B cell (primary cell): ENCODE measurements around the gene DGKQ. TPM values are rescaled to one million over a fixed set of nuclear protein-coding genes. Genes with fewer than 3 reads are reported as not detected.
A peak's percentile ranks its signal among the peaks of the same experiment; 100 is the strongest.

ENCODE experiments used
- ATAC-seq: fragments of 200-7000 bp; cut with Tn5 transposase; one replicate; pipeline ENCODE4 v1.10.0; 2021; ENCODE audit warnings: low read depth, mild to moderate bottlenecking, moderate number of reproducible peaks, moderate library complexity
- CTCF ChIA-PET: fragments of 350-600 bp; sonication (Branson Sonifier 250); formaldehyde crosslinking; loops from one replicate; lab custom pipeline; 2021; ENCODE audit warnings: antibody characterized with exemption, inconsistent platforms; lab: Charles Lee
- POLR2A ChIA-PET: fragments of 350-600 bp; sonication (Branson Sonifier 250); formaldehyde crosslinking; loops from one replicate; lab custom pipeline; 2021; ENCODE audit warnings: antibody characterized with exemption; lab: Charles Lee
- DNase-seq: peaks from one replicate; pipeline ENCODE4 v3.0.0; 2013
- H2AFZ ChIP-seq: 2 replicates; pipeline ENCODE4 v1.6.1; 2012; ENCODE audit warnings: mild to moderate bottlenecking, low read depth, low read length; ENCODE audit not compliant: insufficient read depth, poor library complexity, severe bottlenecking
- H3K27ac ChIP-seq, 2 donors: 1 replicate in 1 of 2; 2 replicates in 1 of 2; pipeline ENCODE4 v1.5.1; 2012 to 2013; ENCODE audit warnings: low read length in 2 of 2, mild to moderate bottlenecking in 2 of 2, moderate library complexity in 1 of 2
- H3K27me3 ChIP-seq, 4 experiments: fragments of 200-600 bp in 1 of 4; sonication (generic) in 1 of 4; replicated peaks in 1 of 4; 1 replicate in 2 of 4; 2 replicates in 2 of 4; pipeline versions ENCODE4 v1.6.1 to v1.7.0; 2013 to 2016; ENCODE audit warnings: low read length in 3 of 4, mild to moderate bottlenecking in 2 of 4, mixed read lengths in 1 of 4, moderate library complexity in 1 of 4; ENCODE audit not compliant: insufficient read depth in 4 of 4, control insufficient read depth in 3 of 4; ENCODE audit errors: control extremely low read depth in 1 of 4
- H3K36me3 ChIP-seq, 2 experiments: replicated peaks in 1 of 2; 1 replicate in 1 of 2; 2 replicates in 1 of 2; pipeline versions ENCODE4 v1.6.1 to v1.7.1; 2013; ENCODE audit warnings: low read length in 1 of 2; ENCODE audit not compliant: insufficient read depth in 2 of 2, control insufficient read depth in 1 of 2; ENCODE audit errors: control extremely low read depth in 1 of 2, extremely low read depth in 1 of 2
- H3K4me1 ChIP-seq, 2 donors: fragments of 200-600 bp in 1 of 2; sonication (generic) in 1 of 2; 1 replicate in 1 of 2; 2 replicates in 1 of 2; pipeline versions ENCODE4 v1.5.1 to v1.6.1; 2013 to 2017; ENCODE audit warnings: low read length in 2 of 2; ENCODE audit not compliant: control insufficient read depth in 2 of 2, insufficient read depth in 2 of 2
- H3K4me2 ChIP-seq: replicated peaks from 2 replicates; pipeline ENCODE3; 2012; ENCODE audit warnings: mild to moderate bottlenecking, low read depth, low read length; ENCODE audit not compliant: poor library complexity, severe bottlenecking
- H3K4me3 ChIP-seq, 5 experiments: fragments of 200-600 bp in 1 of 5; sonication (generic) in 1 of 5; 1 replicate in 3 of 5; 2 replicates in 2 of 5; pipeline versions ENCODE4 v1.5.1 to v1.7.0; 2011 to 2016; ENCODE audit warnings: low read length in 4 of 5, mild to moderate bottlenecking in 4 of 5, low read depth in 2 of 5, control low read depth in 1 of 5, moderate library complexity in 1 of 5; ENCODE audit not compliant: insufficient read depth in 1 of 5; ENCODE audit errors: control extremely low read depth in 1 of 5, extremely low read depth in 1 of 5
- H3K79me2 ChIP-seq: fragments of 200-600 bp; sonication (generic); one replicate; pipeline ENCODE4 v1.6.0; 2016; ENCODE audit warnings: low read length; ENCODE audit not compliant: control insufficient read depth, insufficient read depth
- H3K9ac ChIP-seq: fragments of 200-600 bp; sonication (generic); 2 replicates; pipeline ENCODE4 v1.6.1; 2017; ENCODE audit warnings: mild to moderate bottlenecking, low read length, moderate library complexity
- H3K9me3 ChIP-seq, 3 donors: one replicate each; pipeline versions ENCODE4 v1.6.1 to v1.7.1; 2013; ENCODE audit warnings: low read length in 2 of 3; ENCODE audit not compliant: control insufficient read depth in 2 of 3, insufficient read depth in 1 of 3; ENCODE audit errors: control extremely low read depth in 1 of 3
- H4K20me1 ChIP-seq: 2 replicates; pipeline ENCODE4 v1.6.0; 2012; ENCODE audit warnings: mild to moderate bottlenecking, low read length; ENCODE audit not compliant: insufficient read depth, control insufficient read depth, poor library complexity, severe bottlenecking
- H3K27ac Mint-ChIP-seq: one replicate; pipeline ENCODE4 v1.8.0; 2021; ENCODE audit warnings: mixed read lengths
- H3K27me3 Mint-ChIP-seq: one replicate; pipeline ENCODE4 v1.8.0; 2021; ENCODE audit warnings: mixed read lengths
- H3K4me1 Mint-ChIP-seq: one replicate; pipeline ENCODE4 v1.8.0; 2021; ENCODE audit warnings: mixed read lengths
- H3K4me3 Mint-ChIP-seq: one replicate; pipeline ENCODE4 v1.8.0; 2021; ENCODE audit warnings: mixed read lengths
- H3K9me3 Mint-ChIP-seq: one replicate; pipeline ENCODE4 v1.8.0; 2022; ENCODE audit warnings: mixed read lengths; ENCODE audit not compliant: insufficient read depth
- EZH2 ChIP-seq: IDR thresholded peaks from 2 replicates; pipeline ENCODE4 v1.6.1; 2012; ENCODE audit warnings: borderline replicate concordance, low read depth, mild to moderate bottlenecking, moderate library complexity, low read length; ENCODE audit not compliant: insufficient read depth, poor library complexity, severe bottlenecking
- WGBS: methylation state at CpG from one replicate; pipeline ENCODE4 v1.1.5; 2013; ENCODE audit warnings: missing lambda C conversion rate; ENCODE audit not compliant: insufficient coverage; 5-methylcytosine and 5-hydroxymethylcytosine counted together
- intact Hi-C: fragments of 100-400 bp; cut with micrococcal nuclease; formaldehyde crosslinking; loops from one replicate; pipeline ENCODE4 v1.10.0; 2022
- polyA plus RNA-seq: library from polyadenylated mRNA; depleted of rRNA; stranded (reverse); fragments of >200 nt; gene quantifications from 2 replicates; pipeline ENCODE4 v1.2.3, GENCODE V29; 2012
- total RNA-seq, 2 donors: library from RNA; stranded (reverse); fragments of 120-200 nt in 1 of 2; gene quantifications; 1 replicate in 1 of 2; 2 replicates in 1 of 2; pipeline versions ENCODE4 v1.2.3 to v1.2.4, GENCODE V29; 2013 to 2022
- TF ChIP-seq, protein P1 (sequence below): fragments of 200-600 bp; IDR thresholded peaks from one replicate; pipeline ENCODE4 v1.8.0; 2022; ENCODE audit warnings: antibody characterized with exemption, mild to moderate bottlenecking

Gene DGKQ
- total and polyA plus RNA-seq, 2 donors (not counting 1 experiment from before 2014, with no cell fraction given): 22.6 to 30.4 TPM

DNA sequence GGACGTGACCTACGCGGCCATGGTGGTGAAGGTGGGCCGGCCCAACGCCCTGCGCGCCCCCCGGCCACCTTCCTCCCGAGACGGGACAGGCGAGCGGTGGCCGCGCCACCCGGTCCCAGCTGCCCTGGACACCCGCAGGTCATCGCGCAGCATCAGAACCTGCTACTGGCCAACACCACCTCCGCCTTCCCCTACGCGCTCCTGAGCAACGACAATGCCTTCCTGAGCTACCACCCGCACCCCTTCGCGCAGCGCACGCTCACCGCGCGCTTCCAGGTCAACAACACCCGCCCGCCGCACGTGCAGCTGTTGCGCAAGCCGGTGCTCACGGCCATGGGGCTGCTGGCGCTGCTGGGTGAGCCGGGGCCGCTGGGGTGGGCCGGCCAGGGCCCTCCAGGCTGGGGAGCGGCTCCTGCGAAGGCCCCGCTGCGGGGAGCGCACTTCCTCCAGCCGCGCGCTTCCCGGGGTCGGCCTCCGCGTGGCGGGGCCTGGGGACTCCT lies 28.8 kb upstream of the DGKQ start:
- H3K27ac Mint-ChIP-seq: no peak overlapping the region
- ChIA-PET POLR2A (no interaction called here), CTCF (no interaction called here)
- H3K9me3 Mint-ChIP-seq: peaks cover 3% of the 10 kb centered on the region
- intact Hi-C loops: no loop called here
- no peak for TF ChIP-seq EZH2
- TF ChIP-seq, protein P1, sequence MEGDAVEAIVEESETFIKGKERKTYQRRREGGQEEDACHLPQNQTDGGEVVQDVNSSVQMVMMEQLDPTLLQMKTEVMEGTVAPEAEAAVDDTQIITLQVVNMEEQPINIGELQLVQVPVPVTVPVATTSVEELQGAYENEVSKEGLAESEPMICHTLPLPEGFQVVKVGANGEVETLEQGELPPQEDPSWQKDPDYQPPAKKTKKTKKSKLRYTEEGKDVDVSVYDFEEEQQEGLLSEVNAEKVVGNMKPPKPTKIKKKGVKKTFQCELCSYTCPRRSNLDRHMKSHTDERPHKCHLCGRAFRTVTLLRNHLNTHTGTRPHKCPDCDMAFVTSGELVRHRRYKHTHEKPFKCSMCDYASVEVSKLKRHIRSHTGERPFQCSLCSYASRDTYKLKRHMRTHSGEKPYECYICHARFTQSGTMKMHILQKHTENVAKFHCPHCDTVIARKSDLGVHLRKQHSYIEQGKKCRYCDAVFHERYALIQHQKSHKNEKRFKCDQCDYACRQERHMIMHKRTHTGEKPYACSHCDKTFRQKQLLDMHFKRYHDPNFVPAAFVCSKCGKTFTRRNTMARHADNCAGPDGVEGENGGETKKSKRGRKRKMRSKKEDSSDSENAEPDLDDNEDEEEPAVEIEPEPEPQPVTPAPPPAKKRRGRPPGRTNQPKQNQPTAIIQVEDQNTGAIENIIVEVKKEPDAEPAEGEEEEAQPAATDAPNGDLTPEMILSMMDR: no peak
- ATAC-seq (no peak), DNase-seq (no peak)
- peaks cover 28% of the 10 kb centered on the region for H3K4me1 Mint-ChIP-seq
- Histone ChIP-seq H2AFZ (no peak overlapping the region), H3K9me3 (peaks cover 0 to 50% (median 0%) of the 10 kb centered on the region in 3 donors), H3K4me2 (peak overlapping the region; percentile 54), H3K79me2 (no peaks in the 10 kb centered on the region), H3K36me3 (no peaks in the 10 kb centered on the region), H3K27ac (no peak overlapping the region), H3K4me3 (no peak overlapping the region), H3K9ac (no peak overlapping the region), H4K20me1 (peaks cover 8% of the 10 kb centered on the region), H3K4me1 (peaks cover 30 to 42% of the 10 kb centered on the region in 2 donors), H3K27me3 (peaks cover 0 to 77% (median 37%) of the 10 kb centered on the region in 4 experiments)
- H3K4me3 Mint-ChIP-seq: peak overlapping the region; percentile 59
- WGBS: 8% methylated on average over 54 of the region's 54 CpGs
- H3K27me3 Mint-ChIP-seq: peaks cover 36% of the 10 kb centered on the region

DNA sequence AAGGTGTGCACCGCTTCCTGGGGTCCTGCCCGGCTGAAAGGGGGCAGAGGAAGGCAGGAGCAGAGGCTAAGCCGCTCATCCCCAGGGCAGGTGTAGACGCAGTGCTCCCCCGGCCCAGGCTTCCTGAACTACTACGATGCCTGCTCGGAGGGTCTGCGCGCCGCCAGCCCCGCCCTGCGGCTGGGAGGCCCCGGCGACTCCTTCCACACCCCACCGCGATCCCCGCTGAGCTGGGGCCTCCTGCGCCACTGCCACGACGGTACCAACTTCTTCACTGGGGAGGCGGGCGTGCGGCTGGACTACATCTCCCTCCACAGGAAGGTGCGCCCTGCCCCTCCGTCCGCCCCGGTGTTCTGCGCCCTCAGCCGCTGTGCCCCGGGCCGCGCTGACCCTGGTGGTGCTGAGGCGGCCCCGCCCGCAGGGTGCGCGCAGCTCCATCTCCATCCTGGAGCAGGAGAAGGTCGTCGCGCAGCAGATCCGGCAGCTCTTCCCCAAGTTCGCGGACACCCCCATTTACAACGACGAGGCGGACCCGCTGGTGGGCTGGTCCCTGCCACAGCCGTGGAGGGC lies 28.3 kb upstream of the DGKQ start:
- Histone ChIP-seq H4K20me1 (peaks cover 8% of the 10 kb centered on the region), H3K27ac (no peak overlapping the region), H2AFZ (no peak overlapping the region), H3K4me3 (no peak overlapping the region), H3K36me3 (no peaks in the 10 kb centered on the region), H3K9ac (no peak overlapping the region), H3K9me3 (peaks cover 0 to 50% (median 0%) of the 10 kb centered on the region in 3 donors), H3K79me2 (no peaks in the 10 kb centered on the region), H3K27me3 (peaks cover 0 to 76% (median 35%) of the 10 kb centered on the region in 4 experiments), H3K4me2 (peak overlapping the region; percentile 54), H3K4me1 (peaks cover 30 to 42% of the 10 kb centered on the region in 2 donors)
- ChIA-PET CTCF (no interaction called here), POLR2A (no interaction called here)
- Mint-ChIP-seq H3K27me3 (peaks cover 31% of the 10 kb centered on the region), H3K4me3 (no peak overlapping the region), H3K27ac (peak overlapping the region; percentile 50), H3K4me1 (peaks cover 31% of the 10 kb centered on the region), H3K9me3 (no peaks in the 10 kb centered on the region)
- intact Hi-C loops: no loop called here
- WGBS: 31% methylated on average over 48 of the region's 48 CpGs
- TF ChIP-seq, protein P1: no peak
- no peak for TF ChIP-seq EZH2
- ATAC-seq (no peak), DNase-seq (no peak)
